GM12801 (cell line): ENCODE data around the gene PHF21B.

Source experiments
- TF ChIP-seq, protein P1 (sequence below): IDR thresholded peaks from one replicate; pipeline ENCODE4 v1.5.1; 2011; ENCODE audit warnings: control low read depth; ENCODE audit not compliant: insufficient read length; ENCODE audit errors: extremely low read depth

The PHF21B gene

GRCh38 chr22:44986926-44987325 is 22.9 kb downstream of the PHF21B start:
- TF ChIP-seq, protein P1, sequence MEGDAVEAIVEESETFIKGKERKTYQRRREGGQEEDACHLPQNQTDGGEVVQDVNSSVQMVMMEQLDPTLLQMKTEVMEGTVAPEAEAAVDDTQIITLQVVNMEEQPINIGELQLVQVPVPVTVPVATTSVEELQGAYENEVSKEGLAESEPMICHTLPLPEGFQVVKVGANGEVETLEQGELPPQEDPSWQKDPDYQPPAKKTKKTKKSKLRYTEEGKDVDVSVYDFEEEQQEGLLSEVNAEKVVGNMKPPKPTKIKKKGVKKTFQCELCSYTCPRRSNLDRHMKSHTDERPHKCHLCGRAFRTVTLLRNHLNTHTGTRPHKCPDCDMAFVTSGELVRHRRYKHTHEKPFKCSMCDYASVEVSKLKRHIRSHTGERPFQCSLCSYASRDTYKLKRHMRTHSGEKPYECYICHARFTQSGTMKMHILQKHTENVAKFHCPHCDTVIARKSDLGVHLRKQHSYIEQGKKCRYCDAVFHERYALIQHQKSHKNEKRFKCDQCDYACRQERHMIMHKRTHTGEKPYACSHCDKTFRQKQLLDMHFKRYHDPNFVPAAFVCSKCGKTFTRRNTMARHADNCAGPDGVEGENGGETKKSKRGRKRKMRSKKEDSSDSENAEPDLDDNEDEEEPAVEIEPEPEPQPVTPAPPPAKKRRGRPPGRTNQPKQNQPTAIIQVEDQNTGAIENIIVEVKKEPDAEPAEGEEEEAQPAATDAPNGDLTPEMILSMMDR: no peak

DNA sequence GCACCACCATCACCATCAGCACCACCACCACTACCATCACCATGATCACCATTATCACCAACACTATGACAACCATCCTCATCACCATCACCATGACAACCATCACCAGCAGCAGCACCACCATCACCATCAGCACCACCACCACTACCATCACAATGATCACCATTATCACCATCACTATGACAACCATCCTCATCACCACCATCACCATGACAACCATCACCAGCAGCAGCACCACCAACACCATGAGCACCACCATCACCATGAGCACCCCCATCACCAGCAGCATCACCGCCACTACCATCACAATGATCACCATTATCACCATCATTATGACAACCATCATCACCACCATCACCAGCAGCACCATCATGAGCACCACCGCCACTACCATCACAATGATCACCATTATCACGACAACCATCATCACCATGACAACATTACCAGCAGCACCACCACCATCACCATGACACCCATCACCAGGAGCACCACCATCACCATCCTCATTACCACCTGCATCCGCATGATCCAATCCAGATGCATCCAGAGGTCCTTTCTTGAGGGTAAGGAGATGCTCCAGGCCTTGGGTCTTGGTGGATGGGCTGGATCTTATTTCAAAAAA is 23.8 kb downstream of the PHF21B start:
- TF ChIP-seq, protein P1: no peak

DNA sequence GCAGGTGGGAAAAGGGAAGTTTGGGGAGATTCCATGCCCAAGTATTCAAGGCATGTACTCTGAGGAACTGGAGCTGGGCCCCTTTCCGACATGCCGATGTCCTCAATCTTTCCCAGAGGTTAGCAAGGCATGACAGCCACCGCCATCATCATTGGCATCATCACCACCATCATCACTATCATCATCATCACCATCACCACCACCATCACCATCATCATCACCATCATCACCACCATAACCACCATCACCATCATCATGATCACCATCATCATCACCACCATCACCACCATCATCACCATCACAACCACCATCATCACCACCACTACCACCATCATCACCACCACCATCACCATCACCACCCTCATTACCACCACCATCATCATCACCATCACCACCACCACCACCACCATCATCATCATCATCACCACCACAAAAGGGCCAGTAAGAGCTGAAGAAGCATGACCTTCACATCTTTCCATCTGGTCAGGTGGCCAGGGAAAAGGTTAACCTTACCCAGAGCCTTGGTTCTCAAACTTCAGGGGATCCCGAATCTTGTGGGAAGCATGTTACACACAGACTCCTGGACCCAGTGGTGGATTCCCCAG is 25.8 kb downstream of the PHF21B start:
- TF ChIP-seq, protein P1: no peak

DNA sequence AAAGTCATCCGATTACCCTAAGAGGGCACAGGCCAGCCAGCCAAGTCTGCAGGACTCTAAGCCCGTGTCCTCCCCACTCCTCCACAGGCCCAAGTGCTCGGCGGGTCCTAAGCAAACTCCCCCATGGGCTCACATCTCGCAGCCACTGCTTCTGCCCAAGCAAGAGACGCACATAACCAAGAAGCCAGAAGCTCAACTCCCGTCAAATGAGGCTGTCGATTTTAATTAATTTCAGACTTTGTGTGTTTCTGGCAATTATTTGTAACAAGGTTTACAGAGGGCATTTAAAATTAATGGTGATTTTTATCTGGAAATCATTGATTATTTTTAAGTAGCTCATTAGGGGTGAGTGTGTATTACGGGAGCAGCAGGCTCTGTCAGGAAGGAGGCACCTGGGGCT is 27.4 kb downstream of the PHF21B start:
- TF ChIP-seq, protein P1: no peak

GRCh38 chr22:44981857-44982256 is 27.9 kb downstream of the PHF21B start:
- TF ChIP-seq, protein P1: no peak

- TF ChIP-seq, protein P1: no peak
Measured at GRCh38 chr22:44979154-44979553, 30.7 kb downstream of the PHF21B start.

DNA sequence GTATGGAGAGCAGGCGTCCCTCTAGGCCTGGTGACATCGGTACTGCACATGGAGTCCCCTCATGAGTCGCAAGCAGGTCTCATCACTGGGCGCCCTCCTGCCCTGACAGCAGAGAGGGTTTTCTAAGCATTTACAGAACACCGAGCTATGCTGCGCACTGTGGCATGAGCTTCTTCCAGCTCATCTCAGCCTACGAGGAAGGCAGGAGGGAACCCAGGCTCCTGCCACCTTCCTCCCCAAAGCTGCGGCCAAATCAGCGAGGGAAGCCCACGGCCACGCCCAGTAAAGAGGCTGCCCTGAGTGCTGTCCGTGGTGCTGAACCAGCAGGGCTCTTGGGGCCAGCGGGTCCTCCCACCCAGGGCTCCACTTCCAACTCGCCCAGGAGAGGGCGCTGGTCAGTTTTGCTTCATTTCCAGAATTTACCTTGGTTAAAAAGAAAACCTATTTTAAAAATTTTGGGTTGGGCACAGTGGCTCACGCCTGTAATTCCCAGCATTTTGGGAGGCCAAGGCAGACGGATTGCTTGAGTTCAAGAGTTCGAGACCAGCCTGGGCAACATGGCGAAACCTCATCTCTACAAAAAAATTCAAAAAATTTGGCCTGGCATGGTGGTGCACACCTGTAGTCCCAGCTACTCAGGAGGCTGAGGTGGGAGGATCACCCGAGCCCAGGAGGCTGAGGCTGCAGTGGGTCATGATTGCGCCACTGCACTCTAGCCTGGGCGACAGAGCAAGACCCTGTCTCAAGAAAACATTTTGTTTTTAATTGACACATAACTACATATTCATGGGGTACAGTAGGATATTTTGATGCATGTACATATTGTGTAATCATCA is 34.2 kb downstream of the PHF21B start:
- TF ChIP-seq, protein P1: no peak
